Measurements from ENCODE around the gene SLC25A34.

Gene SLC25A34

DNA sequence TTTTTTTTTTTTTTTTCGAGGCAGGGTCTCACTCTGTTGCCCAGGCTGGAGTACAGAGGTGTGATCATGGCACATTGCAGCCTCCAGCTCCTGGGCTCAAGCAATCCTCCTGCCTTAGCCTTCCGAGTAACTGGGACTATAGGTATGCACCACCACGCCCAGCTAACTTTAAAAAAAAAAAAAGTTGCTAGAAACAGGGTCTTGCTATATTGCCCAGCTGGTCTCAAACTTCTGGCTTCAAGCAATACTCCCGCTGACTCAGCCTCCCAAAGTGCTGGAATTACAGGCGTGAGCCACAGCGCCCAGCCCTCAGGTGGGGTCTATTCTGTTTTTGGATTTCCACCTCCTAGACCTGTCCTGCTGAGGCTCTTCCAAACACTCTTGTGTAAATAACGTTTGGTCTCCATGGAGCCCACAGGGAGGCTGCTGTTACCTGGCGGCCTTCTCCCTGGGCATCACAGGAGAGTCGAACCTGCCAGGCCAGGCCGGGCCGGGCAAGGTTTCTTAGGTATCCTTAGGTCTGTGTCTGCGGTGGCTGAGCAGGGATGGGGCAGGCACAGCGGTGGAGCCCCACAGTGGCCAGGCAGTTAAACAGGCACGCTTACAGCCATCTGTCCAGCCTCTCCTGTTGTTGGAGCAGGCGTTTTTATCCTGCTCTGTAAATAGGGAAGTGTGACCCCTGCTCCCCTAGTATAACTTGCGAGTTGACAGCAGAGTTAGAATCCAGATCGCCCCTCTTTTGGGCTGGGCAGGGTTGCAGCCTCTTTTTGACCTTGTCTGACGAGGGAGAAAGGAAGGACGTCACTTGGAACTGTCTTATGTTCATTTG, 33.1 kb upstream of the SLC25A34 start:
- Histone ChIP-seq H3K27ac (ENCODE audit: low read length) (peak overlapping the region; percentile 95), H3K36me3 (ENCODE audit: control insufficient read depth in 1 of 2, insufficient read depth in 2 of 2, low read length in 2 of 2) (no peaks in the 10 kb centered on the region), H3K4me1 (ENCODE audit: control insufficient read depth in 1 of 2, insufficient read depth in 2 of 2, low read length in 2 of 2) (peaks cover 14 to 38% of the 10 kb centered on the region in 2 donors), H3K27me3 (ENCODE audit: low read depth, low read length) (no peaks in the 10 kb centered on the region), H3K4me3 (ENCODE audit: low read depth in 1 of 2, low read length in 2 of 2) (peak overlapping the region in 1 of 2 donors; percentile 28), H3K9me3 (ENCODE audit: control insufficient read depth in 1 of 2, low read length in 2 of 2) (no peaks in the 10 kb centered on the region)

DNA sequence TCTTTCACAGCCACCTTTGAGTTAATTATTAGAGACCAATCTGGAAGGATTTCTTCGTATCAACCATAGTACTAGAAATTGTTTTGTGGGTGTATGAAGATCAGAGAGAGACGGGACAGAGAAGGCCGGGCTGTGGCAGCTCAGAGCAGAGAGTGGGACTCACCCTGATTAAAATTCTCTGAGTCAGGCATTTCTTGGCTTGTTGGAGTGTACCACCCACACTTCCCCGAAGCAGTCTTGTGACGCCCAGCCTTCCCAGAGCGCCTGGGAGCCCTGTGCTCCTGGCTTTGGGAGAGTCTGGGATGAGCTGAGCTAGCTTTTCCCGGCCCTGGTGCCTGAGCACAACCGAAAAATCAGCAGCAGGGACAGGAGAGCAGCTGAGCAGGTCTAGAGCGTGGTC, 32.5 kb upstream of the SLC25A34 start:
- H3K27me3 ChIP-seq (ENCODE audit: low read depth, low read length): no peaks in the 10 kb centered on the region
- H3K4me1 ChIP-seq (ENCODE audit: control insufficient read depth in 1 of 2, insufficient read depth in 2 of 2, low read length in 2 of 2): peaks cover 14 to 38% of the 10 kb centered on the region in 2 donors
- peak overlapping the region; percentile 95 for H3K27ac ChIP-seq (ENCODE audit: low read length)
- peak overlapping the region; percentile 4 to 28 for H3K4me3 ChIP-seq (ENCODE audit: low read depth in 1 of 2, low read length in 2 of 2)
- no peaks in the 10 kb centered on the region for H3K36me3 ChIP-seq (ENCODE audit: control insufficient read depth in 1 of 2, insufficient read depth in 2 of 2, low read length in 2 of 2)
- H3K9me3 ChIP-seq (ENCODE audit: control insufficient read depth in 1 of 2, low read length in 2 of 2): no peaks in the 10 kb centered on the region

DNA sequence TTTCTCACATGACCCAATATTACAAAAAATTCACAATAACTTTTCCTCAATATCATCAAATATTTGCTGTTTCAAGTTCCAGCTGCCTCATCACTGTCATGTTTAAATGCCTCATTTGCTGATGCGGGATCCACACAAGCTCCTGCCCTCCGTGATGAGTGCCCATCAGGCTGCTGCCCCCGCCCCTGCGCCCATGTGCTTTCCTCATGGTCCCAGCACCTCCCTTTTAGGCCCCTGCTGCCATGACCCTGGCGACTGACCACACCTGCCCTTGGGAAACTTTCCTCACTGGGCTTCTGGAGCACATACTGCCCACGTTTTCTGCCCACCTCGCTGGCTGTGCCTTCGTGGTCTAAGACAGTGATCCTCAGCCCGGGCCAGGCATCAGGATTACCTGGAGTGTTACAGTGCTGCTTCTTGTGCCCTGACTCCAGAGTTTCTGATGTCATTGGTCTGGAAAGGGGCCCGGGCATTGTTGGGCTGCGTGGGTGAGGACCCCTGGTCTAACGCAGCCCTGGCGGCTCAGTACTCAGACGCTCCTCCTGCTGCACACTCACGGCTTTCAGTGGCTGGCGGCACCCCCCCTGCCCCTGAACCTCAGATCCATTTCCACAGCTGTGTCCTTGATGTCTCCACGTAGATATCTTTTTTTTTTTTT, 31.4 kb upstream of the SLC25A34 start:
- Histone ChIP-seq H3K27ac (ENCODE audit: low read length) (peak overlapping the region; percentile 95), H3K4me1 (ENCODE audit: control insufficient read depth in 1 of 2, insufficient read depth in 2 of 2, low read length in 2 of 2) (peaks cover 14 to 38% of the 10 kb centered on the region in 2 donors)

DNA sequence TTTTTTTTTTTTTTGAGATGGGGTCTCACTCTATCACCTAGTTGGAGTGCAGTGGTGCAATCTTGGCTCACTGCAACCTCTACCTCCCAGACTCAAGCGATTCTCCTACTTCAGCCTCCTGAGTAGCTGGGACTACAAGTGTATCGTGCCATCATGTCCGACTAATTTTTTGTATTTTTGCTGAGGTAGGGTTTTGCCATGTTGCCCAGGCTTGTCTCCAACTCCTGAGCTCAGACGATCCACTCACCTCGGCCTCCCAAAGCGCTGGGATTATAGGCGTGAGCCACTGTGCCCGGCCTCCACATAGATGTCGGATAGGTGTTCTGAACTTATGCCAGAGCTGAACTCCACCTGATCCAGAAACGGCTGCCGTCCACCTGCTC, 30.9 kb upstream of the SLC25A34 start:
- H3K27me3 ChIP-seq (ENCODE audit: low read depth, low read length): no peaks in the 10 kb centered on the region
- H3K4me3 ChIP-seq (ENCODE audit: low read depth in 1 of 2, low read length in 2 of 2): no peak overlapping the region
- no peak overlapping the region for H3K27ac ChIP-seq (ENCODE audit: low read length)
- no peaks in the 10 kb centered on the region for H3K9me3 ChIP-seq (ENCODE audit: control insufficient read depth in 1 of 2, low read length in 2 of 2)
- no peaks in the 10 kb centered on the region for H3K36me3 ChIP-seq (ENCODE audit: control insufficient read depth in 1 of 2, insufficient read depth in 2 of 2, low read length in 2 of 2)
- peaks cover 14 to 33% of the 10 kb centered on the region in 2 donors for H3K4me1 ChIP-seq (ENCODE audit: control insufficient read depth in 1 of 2, insufficient read depth in 2 of 2, low read length in 2 of 2)

More for the DNA sequence above, 31.4 kb upstream of the SLC25A34 start:
- peak overlapping the region in 1 of 2 donors; percentile 4 for H3K4me3 ChIP-seq (ENCODE audit: low read depth in 1 of 2, low read length in 2 of 2)
- no peaks in the 10 kb centered on the region for H3K9me3 ChIP-seq (ENCODE audit: control insufficient read depth in 1 of 2, low read length in 2 of 2)
- no peaks in the 10 kb centered on the region for H3K27me3 ChIP-seq (ENCODE audit: low read depth, low read length)
- H3K36me3 ChIP-seq (ENCODE audit: control insufficient read depth in 1 of 2, insufficient read depth in 2 of 2, low read length in 2 of 2): no peaks in the 10 kb centered on the region

DNA sequence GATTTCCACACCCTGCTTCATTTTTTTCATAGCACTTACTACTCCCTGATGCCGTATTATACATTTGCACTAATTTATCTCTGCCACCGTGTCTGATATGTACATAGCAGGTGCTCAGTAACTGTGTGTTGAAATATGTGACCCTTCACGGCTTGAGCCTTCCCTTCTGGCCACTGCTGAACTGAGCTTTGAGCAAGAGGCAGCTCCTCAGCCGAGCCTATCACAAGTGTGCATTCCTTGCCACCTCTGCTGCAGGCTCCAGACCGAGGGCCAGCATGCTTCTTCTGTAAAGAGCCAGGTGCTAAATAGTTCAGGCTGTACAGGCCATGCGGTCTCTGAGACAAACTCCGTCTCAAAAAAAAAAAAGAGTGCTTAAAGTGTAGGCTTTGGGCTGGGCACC, 29.3 kb upstream of the SLC25A34 start:
- no peaks in the 10 kb centered on the region for H3K9me3 ChIP-seq (ENCODE audit: control insufficient read depth in 1 of 2, low read length in 2 of 2)
- no peak overlapping the region for H3K4me3 ChIP-seq (ENCODE audit: low read depth in 1 of 2, low read length in 2 of 2)
- peaks cover 11 to 27% of the 10 kb centered on the region in 2 donors for H3K4me1 ChIP-seq (ENCODE audit: control insufficient read depth in 1 of 2, insufficient read depth in 2 of 2, low read length in 2 of 2)
- H3K36me3 ChIP-seq (ENCODE audit: control insufficient read depth in 1 of 2, insufficient read depth in 2 of 2, low read length in 2 of 2): no peaks in the 10 kb centered on the region
- H3K27me3 ChIP-seq (ENCODE audit: low read depth, low read length): no peaks in the 10 kb centered on the region
- no peak overlapping the region for H3K27ac ChIP-seq (ENCODE audit: low read length)

DNA sequence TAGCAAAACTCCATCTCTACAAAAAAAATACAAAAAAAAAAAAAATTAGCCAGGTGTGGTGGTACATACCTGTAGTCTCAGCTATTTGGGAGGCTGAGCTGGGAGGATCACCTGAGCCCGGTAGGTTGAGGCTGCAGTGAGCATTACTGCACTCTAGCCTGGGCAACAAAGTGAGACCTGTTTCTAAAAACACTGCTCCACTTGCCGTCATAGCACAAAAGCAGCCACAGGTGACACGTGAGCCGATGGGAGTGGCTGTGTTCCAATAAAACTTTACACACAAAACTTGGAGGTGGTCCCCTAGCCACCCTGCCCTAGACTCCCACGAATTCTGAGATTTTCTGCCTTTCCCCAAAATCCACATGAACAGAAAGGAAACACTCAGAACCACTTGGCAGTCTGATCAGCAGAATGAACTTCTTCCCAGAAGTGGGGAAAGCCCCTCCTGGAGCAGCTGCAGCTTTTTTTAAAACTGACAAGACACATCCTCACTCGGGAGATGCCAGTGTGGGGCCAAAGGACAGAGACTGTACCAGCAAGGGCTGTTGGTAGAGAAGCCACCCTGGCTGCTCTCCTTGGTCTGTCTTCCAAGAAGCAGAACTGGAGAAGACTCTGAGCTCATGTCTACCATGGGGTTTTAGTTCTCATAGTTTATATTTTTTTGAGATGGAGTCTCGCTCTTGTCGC, 28.7 kb upstream of the SLC25A34 start:
- no peaks in the 10 kb centered on the region for H3K9me3 ChIP-seq (ENCODE audit: control insufficient read depth in 1 of 2, low read length in 2 of 2)
- no peaks in the 10 kb centered on the region for H3K36me3 ChIP-seq (ENCODE audit: control insufficient read depth in 1 of 2, insufficient read depth in 2 of 2, low read length in 2 of 2)
- H3K4me1 ChIP-seq (ENCODE audit: control insufficient read depth in 1 of 2, insufficient read depth in 2 of 2, low read length in 2 of 2): peaks cover 11 to 27% of the 10 kb centered on the region in 2 donors
- no peak overlapping the region for H3K4me3 ChIP-seq (ENCODE audit: low read depth in 1 of 2, low read length in 2 of 2)
- H3K27ac ChIP-seq (ENCODE audit: low read length): no peak overlapping the region
- no peaks in the 10 kb centered on the region for H3K27me3 ChIP-seq (ENCODE audit: low read depth, low read length)

DNA sequence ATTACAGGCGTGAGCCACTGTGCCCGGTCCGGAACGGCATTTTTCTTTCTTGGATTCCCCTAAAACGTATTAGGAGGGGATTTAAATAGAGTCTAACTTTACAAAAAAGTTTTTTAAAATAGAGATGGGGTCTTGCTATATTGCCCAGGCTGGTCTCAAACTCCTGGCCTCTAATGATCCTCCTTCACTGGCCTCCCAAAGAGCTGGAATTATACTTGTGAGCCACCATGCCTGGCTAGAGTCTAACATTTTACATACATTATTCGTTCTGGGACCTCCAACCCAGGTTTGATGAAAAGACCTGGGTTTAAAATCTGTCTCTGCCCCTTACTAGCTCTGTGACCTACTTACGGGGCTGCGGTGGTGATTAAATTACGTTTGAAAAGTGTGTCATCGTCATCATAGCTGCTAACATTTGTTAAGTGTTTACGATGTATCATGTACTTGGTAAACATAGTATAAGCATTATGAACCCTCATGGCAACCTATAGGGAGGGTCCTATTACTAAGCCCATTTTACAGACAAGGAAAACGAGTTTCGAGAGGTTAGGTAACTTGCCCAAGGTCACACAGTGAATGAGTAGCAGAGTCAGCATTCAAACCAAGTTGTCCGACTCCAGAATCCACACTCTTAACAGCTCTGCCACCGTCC, 27.4 kb upstream of the SLC25A34 start:
- H3K27ac ChIP-seq (ENCODE audit: low read length): no peak overlapping the region
- no peaks in the 10 kb centered on the region for H3K9me3 ChIP-seq (ENCODE audit: control insufficient read depth in 1 of 2, low read length in 2 of 2)
- peaks cover 11 to 21% of the 10 kb centered on the region in 2 donors for H3K4me1 ChIP-seq (ENCODE audit: control insufficient read depth in 1 of 2, insufficient read depth in 2 of 2, low read length in 2 of 2)
- no peaks in the 10 kb centered on the region for H3K36me3 ChIP-seq (ENCODE audit: control insufficient read depth in 1 of 2, insufficient read depth in 2 of 2, low read length in 2 of 2)
- H3K4me3 ChIP-seq (ENCODE audit: low read depth in 1 of 2, low read length in 2 of 2): no peak overlapping the region
- H3K27me3 ChIP-seq (ENCODE audit: low read depth, low read length): no peaks in the 10 kb centered on the region

DNA sequence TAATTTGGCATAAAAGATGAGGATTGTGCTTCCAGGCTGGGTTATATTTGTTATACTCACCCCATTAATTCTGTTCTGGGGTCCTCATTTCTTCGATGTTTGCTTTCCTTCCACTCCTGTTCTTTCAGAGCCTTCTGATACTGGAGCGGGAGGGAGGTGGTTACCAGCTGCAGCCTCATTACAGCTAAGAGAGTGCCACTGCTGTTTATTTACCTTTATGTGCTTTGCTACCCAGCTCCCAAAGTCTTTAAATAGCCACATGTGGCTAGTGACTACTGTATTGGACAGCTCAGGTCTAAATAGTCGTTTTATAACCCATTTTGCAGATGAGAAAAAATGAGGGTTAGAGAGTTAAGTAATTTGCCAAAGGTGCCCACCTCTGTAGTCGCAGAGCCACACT, 26.8 kb upstream of the SLC25A34 start:
- no peak overlapping the region for H3K27ac ChIP-seq (ENCODE audit: low read length)
- H3K4me3 ChIP-seq (ENCODE audit: low read depth in 1 of 2, low read length in 2 of 2): no peak overlapping the region
- peaks cover 5 to 22% of the 10 kb centered on the region in 2 donors for H3K4me1 ChIP-seq (ENCODE audit: control insufficient read depth in 1 of 2, insufficient read depth in 2 of 2, low read length in 2 of 2)
- no peaks in the 10 kb centered on the region for H3K9me3 ChIP-seq (ENCODE audit: control insufficient read depth in 1 of 2, low read length in 2 of 2)
- no peaks in the 10 kb centered on the region for H3K36me3 ChIP-seq (ENCODE audit: control insufficient read depth in 1 of 2, insufficient read depth in 2 of 2, low read length in 2 of 2)
- H3K27me3 ChIP-seq (ENCODE audit: low read depth, low read length): no peaks in the 10 kb centered on the region

DNA sequence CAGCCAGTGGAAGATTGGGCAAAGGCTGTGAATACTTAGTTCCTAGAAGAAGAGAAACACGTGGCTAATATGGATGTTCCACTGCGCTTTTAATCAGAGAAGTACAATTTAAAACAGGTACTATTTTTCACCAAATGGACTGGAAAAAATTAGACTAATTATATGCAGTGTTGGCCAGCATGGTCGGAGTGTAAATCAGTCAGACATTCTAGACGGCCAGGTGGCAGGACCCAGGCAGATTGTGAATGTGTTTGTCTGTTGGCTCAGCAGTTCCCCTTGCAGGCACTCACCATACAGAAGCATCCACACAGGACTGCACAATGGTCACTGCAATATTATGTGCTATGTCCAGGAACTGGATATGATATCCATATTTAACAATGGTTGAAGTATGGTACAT, 23.9 kb upstream of the SLC25A34 start:
- Histone ChIP-seq H3K27ac (ENCODE audit: low read length) (no peak overlapping the region), H3K4me3 (ENCODE audit: low read depth in 1 of 2, low read length in 2 of 2) (no peak overlapping the region), H3K9me3 (ENCODE audit: control insufficient read depth in 1 of 2, low read length in 2 of 2) (no peaks in the 10 kb centered on the region), H3K27me3 (ENCODE audit: low read depth, low read length) (no peaks in the 10 kb centered on the region), H3K36me3 (ENCODE audit: control insufficient read depth in 1 of 2, insufficient read depth in 2 of 2, low read length in 2 of 2) (peaks cover 4 to 11% of the 10 kb centered on the region in 2 donors), H3K4me1 (ENCODE audit: control insufficient read depth in 1 of 2, insufficient read depth in 2 of 2, low read length in 2 of 2) (peaks cover 5 to 27% of the 10 kb centered on the region in 2 donors)

DNA sequence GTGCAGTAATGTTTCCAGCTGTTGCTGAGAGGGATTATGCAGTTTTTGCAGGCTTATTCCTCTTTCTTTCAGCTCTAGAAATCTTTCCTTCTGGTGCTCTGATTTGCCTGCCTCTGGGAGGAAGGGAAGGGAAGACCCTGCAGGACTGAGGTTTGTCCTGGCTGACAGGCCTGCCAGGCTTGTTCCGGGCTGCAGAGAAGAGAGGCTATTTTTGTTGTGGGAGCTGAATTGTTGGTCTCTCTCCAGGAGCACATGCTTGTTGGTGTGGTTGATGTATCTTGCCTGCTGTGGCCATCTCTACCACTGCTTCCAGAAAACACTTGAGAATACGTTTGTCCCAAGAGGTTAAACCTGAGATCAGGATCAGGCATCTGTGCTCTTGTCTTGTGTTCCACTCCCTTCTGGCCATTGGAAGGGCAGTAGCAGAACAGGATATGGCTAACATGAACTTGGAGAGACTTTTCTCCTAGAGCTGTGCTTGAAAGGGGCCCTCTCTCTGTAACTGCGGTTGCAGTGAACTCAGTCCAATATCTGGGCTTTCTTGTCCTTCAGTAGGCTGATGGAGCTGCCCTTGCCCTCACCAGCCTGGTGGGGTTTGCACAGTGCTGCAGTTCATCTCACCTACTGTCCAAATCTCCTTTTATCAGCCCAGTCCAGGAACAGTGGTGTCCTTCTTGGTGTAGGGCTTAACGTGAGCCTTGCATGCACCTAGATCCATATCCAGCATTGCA, 21.5 kb upstream of the SLC25A34 start:
- H3K36me3 ChIP-seq (ENCODE audit: control insufficient read depth in 1 of 2, insufficient read depth in 2 of 2, low read length in 2 of 2): peaks cover 20 to 21% of the 10 kb centered on the region in 2 donors
- H3K27me3 ChIP-seq (ENCODE audit: low read depth, low read length): no peaks in the 10 kb centered on the region
- peaks cover 12 to 33% of the 10 kb centered on the region in 2 donors for H3K4me1 ChIP-seq (ENCODE audit: control insufficient read depth in 1 of 2, insufficient read depth in 2 of 2, low read length in 2 of 2)
- no peaks in the 10 kb centered on the region for H3K9me3 ChIP-seq (ENCODE audit: control insufficient read depth in 1 of 2, low read length in 2 of 2)
- peak overlapping the region; percentile 67 for H3K27ac ChIP-seq (ENCODE audit: low read length)
- no peak overlapping the region for H3K4me3 ChIP-seq (ENCODE audit: low read depth in 1 of 2, low read length in 2 of 2)

All from muscle layer of duodenum (tissue), 2 donors.